NCI-H1417 (cell line): ENCODE measurements around the gene S100A1.
"Not testable (repeated sequence)": the region's sequence is repeated elsewhere in the genome, so short reads cannot be mapped to it uniquely, and the experiment has no call there.

Source experiments
- DNase-seq, 3 experiments: peaks; one replicate each; lab custom pipeline; 2025; lab: John Stamatoyannopoulos, UW

Gene S100A1

GRCh38 chr1:153627715-153628626, at the start of gene S100A1:
S100A1 (plus strand) TSS chr1:153628434; CDS start chr1:153630522, 2,088 bp downstream.
- DNase-seq = no peak

DNA sequence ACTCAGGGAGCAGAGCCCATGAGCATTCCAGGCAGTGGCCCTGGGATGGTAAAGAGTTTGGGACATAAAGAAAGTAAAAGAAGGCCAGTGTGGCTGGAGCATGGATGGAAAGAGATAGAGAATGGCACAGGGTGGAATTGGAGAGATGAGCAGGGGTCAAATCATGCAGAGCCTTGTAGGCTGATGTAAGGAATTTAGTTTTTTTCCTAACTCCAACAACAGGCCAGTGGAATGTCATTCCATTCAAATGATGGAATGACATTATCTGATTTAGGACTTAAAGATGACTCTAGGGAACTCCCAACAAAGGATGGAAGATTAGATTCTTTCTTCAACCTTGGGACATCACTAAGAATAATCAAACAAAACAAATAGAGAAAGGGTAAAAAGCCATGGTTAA, 49.7 kb upstream of the S100A1 start:
- no peak for DNase-seq

- DNase-seq = no peak
Measured at GRCh38 chr1:153578936-153579335, 49.3 kb upstream of the S100A1 start.

- DNase-seq = not testable (repeated sequence)
Measured at GRCh38 chr1:153582836-153583235, 45.4 kb upstream of the S100A1 start.

GRCh38 chr1:153583514-153583913, 44.7 kb upstream of the S100A1 start:
- not testable (repeated sequence) for DNase-seq

GRCh38 chr1:153583976-153584375, 44.3 kb upstream of the S100A1 start:
- DNase-seq = no peak

DNA sequence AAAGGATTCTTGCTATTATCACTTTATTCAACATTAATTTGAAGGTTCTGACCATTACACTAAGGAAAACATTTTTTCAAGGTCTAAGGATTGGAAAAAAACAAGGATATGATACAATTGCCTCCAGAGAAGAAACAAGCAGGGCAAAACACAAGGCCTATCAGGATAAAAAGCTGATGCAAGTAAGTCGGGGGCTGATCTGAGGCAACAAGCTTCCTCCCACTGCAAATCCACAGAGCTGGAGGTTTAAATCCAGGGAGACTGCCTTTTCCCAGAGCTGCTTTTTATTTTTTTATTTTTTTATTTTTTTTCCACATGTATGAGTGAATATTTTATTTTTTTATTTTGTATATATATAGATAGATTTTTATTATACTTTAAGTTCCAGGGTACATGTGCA, 43.2 kb upstream of the S100A1 start:
- no peak for DNase-seq

GRCh38 chr1:153586347-153586746, 41.9 kb upstream of the S100A1 start:
- DNase-seq = no peak

DNA sequence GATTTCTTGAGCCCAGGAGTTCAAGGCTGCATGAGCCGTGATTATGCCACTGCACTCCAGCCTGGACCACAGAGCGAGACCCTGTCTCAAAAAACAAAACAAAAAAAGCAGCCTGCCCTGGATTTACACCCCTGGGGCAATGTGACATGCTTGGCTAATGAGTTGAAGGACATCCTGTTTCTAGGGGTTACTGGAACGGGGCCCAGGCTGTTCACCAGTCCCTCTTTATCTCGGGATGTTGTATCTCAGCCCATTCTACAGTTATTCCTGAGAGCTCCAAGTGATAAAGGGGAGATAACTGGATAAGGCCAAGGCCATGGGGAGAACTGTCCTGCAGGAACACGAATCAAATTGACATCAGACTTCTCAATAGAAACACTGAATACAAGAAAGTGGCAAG, 40.9 kb upstream of the S100A1 start:
- DNase-seq = no peak

- DNase-seq = not testable (repeated sequence)
Measured at GRCh38 chr1:153588033-153588432, 40.2 kb upstream of the S100A1 start.

- DNase-seq = no peak
Measured at GRCh38 chr1:153588482-153588881, 39.8 kb upstream of the S100A1 start.

GRCh38 chr1:153592748-153593147, 35.5 kb upstream of the S100A1 start:
- DNase-seq = peak in 1 of 3 experiments; percentile 35

DNA sequence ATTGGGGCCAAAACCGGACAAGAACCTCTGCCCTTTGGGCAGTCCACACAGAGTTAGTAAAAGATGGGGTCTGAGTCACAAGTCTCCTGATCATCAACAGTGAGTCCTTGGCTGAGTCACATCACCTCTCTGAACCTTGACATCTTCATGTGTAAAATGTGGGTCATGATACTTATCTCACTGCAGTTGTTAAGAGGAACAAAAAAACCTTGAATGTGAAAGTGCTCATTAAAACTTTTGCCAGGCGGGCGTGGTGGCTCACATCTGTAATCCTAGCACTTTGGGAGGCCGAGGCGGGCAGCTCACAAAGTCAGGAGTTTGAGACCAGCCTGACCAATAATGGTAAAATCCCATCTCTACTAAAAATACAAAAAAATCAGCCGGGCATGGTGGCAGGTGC, 31.0 kb upstream of the S100A1 start:
- DNase-seq = no peak

- DNase-seq = peak in 2 of 3 experiments; percentile 55 to 87
Measured at GRCh38 chr1:153598309-153599172, 29.7 kb upstream of the S100A1 start.

- no peak for DNase-seq
Measured at GRCh38 chr1:153599847-153600246, 28.4 kb upstream of the S100A1 start.

DNA sequence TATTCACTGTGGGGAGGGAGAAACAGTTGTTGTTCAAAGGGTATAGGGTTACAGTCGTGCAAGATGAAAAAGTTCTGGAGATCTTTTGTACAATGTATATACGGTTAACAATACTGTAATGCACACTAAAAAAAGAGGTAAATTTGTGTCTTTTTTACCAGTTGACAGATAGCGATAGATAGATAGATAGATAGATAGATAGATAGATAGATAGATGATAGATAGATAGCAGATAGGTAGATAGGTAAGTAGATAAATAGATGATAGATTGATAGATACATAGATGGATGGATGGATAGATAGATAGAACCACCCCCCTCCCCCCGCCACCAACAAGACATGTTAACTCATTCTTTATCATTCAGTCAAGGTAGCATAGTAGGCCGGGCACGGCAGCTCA, 25.5 kb upstream of the S100A1 start:
- DNase-seq = no peak

DNA sequence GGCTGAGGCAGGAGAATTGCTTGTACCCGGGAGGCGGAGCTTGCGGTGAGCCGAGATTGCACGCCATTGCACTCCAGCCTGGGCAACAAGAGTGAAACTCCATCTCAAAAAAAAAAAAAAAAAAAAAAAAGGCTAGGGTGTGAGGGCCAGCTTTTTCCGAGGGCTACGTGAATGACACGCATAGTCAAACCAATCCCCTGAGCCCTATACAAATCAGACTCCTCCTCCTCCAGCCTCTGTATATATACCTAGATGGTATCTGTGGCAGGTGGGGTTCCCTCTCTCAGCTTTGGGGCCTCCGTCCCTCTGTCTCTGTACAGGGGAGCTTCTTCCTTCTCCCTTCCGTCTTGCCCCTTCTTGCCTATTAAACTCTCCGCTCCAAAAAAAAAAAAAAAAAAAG, 22.0 kb upstream of the S100A1 start:
- DNase-seq = no peak

DNA sequence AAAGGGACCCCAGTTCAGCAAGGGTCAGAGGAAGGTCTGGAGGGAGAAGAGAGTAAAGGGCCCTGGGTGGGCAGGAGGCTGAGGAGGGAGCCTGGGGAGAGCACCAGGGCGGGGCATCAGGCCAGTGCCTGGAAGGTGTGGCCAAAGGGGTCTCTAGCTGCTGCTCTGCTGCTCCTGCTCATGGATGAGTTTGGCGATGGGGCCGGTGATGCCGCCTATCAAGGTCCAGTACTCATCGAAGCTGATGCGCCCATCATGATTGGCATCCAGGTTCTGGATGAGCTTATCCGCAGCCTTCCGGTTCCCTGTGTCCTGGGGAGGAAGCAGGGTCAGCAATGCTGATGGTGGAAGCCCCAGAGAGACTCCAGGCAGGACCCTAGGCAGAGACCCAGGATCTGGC, 20.9 kb upstream of the S100A1 start:
- no peak for DNase-seq

DNA sequence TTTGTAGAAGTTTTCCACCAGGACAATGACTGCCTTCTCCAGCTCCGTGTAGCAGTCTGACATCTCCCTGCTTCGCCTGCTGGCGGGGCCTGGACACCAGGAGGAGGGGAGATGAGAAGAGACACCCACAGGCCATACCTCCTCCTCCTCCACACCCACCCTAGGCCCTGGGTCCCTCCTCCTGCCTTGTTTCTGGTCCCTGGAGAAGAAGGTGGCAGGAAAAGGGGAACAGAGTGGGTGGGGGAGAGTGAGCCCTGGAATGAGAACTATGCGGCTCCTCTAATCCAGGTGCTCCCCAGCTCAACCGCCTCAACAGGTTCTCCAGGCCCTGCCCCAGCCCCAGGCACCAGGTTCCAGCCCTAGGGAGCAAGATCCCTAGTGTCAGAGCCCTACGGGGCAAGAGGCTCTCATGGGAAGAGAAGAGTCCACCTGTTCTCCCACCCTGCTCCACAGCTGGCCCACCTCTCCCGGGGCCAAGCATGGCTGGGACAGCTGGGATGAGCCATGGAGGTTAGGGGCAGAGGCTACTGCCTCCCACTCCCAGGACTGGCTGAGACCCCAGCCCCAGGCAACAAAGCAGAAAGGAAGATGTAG, 20.0 kb upstream of the S100A1 start:
- DNase-seq = no peak

- DNase-seq = peak in 1 of 3 experiments; percentile 32
Measured at GRCh38 chr1:153608742-153609584, 19.3 kb upstream of the S100A1 start.

DNA sequence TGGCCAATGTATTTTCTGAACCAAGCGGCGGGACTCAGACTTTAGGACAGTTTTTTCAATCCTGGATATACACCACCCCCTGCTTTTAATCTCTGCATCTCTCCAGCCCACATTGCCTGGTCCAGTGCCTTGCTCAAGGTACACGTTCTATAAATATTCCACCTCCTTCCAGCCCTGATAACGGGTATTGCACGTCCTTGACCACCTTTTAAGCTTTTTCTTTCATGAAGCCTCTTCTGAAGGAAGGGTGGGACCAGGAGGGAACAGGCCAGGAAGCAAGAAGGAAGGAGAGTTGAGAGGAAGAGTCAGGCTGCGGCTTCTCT, 18.7 kb upstream of the S100A1 start:
- no peak for DNase-seq

- DNase-seq = no peak
Measured at GRCh38 chr1:153610334-153610733, 17.9 kb upstream of the S100A1 start.
